Stimulated activated CD8-positive, alpha-beta memory T cell treated with anti-CD3 and anti-CD28 coated beads, Interleukin-7, amount 100 ng/mL, for 4 hours (primary cell): ENCODE measurements around the gene TMEM63B.

ENCODE experiments used
- DNase-seq, 2 donors: peaks; one replicate each; pipeline ENCODE4 v3.0.0-alpha.2; 2020; ENCODE audit warnings: low read depth in 2 of 2

Gene TMEM63B

DNA sequence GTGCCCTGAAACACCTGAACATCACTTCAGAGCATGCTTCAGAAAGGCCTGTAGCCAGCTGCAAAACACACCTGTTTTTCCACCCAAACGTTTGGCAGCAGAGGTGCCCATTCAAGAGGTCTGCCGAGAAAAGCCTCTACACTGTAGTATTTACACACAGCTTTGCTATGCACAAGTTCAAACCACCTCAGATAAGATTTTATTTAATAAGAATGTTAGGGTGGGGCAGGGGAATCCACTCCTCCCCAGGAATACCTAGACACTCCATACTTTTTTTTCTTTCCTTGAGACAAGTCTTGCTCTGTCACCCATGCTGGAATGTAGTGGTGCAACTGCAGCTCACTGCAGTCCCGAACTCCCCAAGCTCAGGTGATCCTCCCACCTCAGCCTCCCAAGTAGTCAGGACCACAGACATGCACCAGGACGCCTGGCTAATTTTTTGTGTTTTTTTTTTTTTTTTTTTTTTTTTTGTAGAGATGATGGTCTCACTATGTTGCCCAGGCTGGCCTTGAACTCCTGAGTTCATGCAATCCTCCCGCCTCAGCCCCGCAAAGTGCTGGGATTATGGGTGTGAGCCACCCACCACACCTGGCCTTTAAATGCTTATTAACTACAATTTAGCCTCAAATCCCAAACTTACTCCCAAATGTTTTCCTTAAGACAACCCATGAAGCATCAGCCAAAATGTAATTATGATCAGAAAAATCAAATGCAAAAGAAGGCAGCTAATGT lies 9.8 kb upstream of the TMEM63B start:
- no peak for DNase-seq

DNA sequence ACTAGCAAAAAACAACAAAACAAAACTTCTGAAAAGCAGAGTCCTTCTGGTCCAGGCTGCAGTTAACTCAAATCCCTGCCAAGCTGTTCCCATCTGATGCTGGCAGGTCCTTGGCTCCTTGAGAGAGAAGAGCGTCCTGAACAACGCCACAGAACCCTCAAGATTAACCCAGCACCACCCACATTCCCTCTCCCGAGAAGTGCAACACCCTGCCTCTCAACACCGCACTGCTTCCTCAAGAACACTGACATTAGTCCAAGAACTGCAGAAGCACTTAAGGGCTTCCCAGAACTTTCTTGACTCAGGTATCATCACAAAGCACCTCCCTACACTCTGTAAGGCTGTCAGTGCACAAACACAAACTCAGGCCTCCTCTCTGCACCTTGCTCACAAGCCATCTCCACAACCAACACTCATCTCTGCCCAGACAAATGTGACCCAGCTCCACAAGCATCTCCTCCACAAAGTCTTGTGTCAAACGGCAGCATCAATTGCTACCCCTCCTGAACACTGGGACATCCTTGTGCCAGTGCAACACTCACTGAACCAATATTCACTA lies 7.6 kb upstream of the TMEM63B start:
- DNase-seq, result no peak

DNA sequence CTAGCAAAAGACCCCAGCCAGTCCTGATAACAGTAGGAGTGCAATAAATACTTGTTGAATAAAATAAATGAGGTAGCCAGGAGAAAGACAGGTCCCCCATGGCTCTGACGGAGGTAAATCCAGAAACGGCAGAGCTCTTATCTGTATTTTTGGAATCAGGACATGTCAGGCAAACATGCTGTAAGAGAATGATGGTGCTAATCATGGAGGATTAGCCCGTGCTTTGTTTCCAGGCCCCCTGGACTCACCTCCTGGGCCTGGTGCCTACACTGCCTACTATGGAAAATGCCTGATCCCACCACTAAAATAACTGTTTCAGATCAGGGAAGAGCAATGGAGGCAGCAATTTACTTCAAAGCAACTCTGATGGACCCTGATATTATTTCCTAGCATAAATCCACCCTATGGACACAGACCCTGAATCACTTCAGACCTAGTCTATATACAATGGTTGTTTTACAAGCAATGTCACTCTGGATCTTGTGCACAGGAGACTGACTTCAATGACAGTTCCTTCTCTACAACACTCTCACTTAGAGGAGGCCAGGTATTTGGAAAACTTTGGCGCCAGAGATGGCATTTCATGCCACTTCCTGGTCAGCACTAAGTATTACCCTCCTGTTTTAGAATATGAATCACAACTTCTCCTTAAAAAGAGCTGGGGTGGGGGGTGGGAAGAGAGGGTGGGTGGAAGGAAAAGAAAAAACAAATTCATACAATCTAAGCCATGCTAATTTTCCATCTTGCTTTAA lies 6.5 kb upstream of the TMEM63B start:
- no peak for DNase-seq

GRCh38 chr6:44122801-44123200 lies 4.6 kb upstream of the TMEM63B start:
- no peak for DNase-seq

GRCh38 chr6:44123544-44123943 lies 3.8 kb upstream of the TMEM63B start:
- DNase-seq, result no peak

DNA sequence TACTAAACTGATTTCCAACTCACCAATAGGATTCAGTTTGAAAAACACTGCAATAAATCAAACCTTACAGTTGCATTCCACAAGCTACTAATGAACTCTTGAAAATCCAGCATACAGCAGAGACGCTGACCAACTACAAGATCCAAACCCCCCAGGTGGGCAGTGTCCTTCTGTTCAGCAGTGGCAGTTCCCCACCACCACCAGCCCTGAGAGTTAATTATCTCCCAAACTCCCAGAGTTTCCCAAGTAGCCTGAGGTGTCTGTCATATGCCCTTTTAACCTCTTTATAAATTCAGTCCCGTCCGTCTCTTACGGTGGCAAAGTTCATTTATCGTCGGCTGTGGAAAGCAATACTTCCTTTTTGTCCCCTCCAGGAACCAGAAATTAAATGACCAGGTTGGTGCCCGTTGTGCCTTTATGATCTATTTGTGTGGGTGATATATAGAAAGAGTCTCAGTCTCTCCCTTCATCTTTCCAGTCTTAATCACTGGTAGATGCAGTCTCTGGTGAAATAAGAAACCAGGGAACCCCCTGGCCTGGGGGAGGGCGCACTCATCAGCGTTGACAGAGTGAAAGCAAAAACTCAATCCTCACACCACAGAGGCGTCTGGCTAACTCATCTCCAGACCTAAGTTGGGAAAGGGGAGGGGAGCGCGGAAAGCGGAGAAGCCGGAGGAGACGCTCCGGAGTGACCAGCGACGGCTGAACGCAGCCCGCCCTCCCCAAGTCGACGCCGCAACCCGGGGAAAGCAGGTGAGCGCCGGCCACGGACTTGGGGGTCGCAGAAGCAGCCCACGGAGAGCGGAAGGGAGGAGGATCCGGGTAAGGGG lies 819 bp upstream of the TMEM63B start:
- peak; percentile 65 to 75 for DNase-seq

GRCh38 chr6:44128020-44128917 lies 915 bp downstream of the TMEM63B start:
- no peak for DNase-seq

GRCh38 chr6:44129841-44130322 lies 2.5 kb downstream of the TMEM63B start:
- no peak for DNase-seq

- DNase-seq, result no peak
Observed at GRCh38 chr6:44131892-44132291, 4.5 kb downstream of the TMEM63B start.

- no peak for DNase-seq
Observed at GRCh38 chr6:44132476-44132875, 5.1 kb downstream of the TMEM63B start.

DNA sequence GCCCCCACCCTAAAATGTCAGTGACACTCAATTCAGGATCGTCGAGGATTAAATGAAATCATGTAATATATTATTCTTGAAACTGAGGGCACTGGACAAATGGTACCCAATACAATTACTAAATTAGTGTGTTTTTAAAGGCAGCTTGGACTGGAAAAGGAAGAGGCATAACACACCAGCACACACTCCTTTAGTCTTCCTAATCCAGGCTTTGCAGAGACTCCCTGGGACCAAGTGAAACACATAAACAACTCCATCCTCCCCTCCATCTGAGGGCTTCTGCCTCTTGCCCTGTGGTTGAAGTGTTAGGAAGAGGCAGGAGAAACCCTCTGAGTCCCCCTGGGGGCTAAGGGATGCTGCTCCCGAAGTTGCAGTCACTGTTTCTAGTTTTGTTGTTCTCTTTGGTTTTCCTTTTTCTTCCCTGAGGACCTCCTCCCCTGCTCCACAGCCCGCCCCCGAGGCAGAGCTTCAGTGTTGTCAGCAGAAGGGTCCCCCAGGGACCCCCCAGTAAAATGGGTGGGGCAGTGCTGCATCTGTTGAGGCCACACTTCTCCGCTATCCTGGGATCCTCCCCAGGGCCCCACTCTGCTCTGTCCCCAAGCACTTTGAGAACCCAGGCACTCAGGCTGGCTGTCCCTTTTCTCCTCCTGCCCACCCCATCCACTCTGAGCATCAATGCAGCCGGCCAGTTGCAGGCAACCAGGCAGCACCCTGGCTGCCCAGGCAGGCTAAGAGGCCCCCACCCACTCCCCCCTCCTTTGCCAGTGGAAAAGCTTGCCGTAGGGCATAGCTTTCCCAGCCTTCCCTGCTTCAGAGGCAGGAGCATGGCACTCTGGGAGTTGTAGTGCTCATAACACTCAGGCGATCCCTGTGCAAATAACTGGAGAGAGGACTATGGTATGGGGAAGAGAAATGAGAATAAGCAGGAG lies 5.9 kb downstream of the TMEM63B start:
- no peak for DNase-seq

DNA sequence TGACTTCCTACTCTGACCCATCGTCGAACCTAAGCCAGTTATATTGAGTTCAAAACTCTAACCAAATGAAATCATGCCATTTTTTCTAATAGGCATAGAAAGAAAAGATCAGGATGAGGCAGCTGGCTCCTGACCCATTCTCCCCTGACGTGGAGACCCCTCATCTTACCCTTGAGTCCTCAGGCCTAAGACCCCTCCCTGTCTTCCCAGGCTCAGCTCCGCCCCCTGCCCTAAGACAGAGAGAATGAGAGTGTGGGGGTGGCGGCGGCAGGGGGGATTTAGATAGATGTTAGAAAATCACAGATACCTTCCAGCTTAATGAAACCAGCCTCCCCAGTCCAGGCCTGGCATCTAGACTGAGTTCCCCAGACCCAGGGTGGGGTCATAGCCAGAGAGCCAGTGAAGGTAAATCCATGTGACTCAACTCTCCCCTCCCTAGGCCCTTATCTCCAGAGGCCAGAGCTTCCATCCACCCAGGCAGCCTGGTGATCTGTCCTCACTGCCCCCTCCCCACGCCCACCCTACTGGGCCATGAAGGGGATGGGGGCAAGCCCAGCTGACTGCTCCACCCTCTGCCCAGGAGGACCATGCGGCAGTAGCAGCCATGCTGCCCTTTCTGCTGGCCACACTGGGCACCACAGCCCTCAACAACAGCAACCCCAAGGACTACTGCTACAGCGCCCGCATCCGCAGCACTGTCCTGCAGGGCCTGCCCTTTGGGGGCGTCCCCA lies 6.8 kb downstream of the TMEM63B start:
- DNase-seq, result no peak

DNA sequence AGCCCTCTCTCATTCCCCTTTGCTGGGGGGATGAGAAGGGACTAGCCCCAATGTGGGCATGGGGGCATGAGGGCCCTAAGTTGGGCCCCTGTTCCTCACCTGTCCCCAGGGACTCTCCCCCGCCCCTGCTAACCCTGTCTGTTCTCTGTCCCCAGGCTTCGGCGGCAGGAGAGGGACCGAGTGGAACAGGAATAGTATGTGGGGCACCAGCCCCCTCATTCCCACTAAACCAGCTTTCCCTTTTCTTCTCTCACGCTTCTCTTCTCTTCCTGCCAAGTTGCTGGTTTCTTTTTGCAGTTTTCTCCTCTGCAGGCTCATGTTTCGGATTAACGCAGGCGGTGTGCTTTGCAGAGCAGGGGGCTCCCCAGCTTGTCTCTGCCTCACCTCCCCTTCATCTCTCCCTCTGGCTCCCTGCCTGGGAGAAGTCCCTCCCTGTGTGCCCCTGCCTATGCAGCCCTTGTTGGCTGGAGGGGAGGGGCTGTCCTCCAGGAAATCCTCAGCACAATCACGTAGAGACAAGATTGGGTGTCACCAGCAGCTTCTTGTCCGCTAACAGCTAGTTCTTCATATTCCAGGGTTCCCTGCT lies 7.9 kb downstream of the TMEM63B start:
- DNase-seq, result no peak

DNA sequence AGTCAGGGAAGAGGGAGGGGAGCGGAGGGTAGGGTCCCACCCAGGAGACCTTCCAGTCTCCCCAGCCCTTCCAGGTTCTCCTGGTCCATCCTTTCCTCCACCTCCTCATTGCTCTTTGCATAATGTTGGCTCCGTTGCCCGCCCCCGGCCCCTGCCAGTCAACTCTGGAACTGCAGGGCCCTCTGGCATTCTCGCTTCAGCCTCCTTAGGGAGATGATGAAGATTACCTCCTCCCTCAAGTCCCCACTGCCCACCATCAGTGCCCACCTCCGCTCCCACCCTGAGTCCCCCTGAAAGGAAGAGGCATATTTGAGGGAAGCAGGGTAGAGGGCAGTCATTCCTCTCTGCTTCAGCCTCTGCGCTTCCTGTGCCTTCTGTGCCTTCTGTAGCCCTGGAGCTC lies 8.5 kb downstream of the TMEM63B start:
- no peak for DNase-seq

DNA sequence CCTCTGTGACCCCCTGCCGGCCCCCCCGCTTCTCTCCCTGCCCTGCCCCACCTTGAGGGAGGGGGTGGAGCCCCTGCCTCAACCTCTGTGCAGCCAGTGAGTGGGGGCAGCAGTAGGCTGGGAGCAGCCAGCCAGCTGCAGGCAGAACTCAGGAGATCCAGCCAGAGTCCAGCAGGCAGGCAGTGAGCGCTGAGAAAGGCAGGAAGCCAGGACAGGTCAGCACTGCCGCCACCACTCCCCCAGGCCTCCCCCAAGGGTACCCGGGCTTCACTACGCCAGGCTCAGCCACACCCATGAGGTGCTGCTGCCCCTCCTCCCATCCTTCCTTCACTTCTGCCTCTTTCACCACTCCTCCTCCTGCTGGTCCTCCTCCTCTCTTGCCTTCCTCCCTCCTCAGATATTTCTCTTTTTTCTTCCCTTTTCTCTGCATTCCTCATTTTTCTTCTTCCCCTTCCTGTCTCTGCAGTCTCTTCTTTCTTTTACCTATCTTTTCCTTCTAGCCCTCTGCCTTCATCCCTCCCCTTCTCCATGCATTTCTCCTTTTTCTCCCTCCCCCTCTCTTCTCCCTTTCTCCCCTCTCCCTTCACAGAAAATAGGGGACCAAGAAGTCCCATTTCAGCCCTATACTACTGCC lies 11.5 kb downstream of the TMEM63B start:
- no peak for DNase-seq

DNA sequence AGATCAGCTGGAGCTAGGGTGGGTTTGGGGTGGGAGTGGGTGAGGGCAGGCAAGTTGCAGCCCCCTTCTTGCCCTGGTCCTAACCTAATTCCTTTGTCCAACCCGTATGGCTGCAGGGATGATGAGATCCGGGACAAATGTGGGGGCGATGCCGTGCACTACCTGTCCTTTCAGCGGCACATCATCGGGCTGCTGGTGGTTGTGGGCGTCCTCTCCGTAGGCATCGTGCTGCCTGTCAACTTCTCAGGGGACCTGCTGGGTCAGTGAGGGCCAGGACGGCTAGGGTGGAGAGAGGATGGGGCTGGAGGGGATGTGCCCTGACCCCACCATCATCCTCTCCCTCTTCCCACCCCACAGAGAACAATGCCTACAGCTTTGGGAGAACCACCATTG lies 12.0 kb downstream of the TMEM63B start:
- DNase-seq, result no peak

DNA sequence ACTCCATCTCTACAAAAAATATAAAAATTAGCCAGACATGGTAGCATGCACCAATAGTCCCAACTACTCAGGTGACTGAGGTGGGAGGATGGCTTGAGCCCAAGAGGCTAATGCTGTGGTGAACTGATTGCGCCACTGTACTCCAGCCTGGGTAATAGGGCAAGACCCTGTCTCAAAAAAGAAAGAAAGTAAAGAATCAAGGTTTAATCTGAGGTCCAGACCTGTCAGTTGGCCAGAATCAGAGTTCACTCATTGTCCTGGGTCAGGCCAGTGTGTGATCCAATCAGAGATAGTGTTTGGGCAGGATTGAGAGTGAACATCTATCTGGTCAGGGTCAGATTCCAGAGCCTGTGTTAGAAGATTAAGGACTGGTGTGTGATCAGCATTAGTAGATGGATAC lies 15.5 kb downstream of the TMEM63B start:
- no peak for DNase-seq

DNA sequence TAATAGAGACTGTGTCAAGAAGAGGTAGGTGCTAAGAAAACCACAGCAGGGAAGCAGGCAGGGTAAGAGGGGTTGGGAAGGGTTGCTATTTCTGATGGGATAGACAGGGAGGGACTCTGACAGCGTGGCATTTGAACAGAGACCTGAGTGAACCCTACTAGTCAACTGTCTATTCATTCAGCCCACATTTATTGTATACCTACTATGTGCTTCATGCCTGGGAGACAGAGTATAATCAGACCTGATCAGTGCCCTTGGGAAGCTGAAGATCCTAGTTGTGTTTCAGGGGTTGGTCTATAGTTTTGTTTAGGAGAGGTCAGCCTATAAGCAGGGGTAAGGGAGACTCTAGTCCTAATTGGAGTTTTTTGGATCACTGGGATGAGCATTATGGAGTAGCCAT lies 16.4 kb downstream of the TMEM63B start:
- DNase-seq, result no peak
